PFSK-1 (cell line): ENCODE data around the gene ASMTL.

Source experiments
- FOXP2 ChIP-seq: optimal IDR thresholded peaks from 2 replicates; pipeline ENCODE3; 2011; ENCODE audit warnings: borderline replicate concordance, control low read depth, inconsistent platforms; ENCODE audit not compliant: insufficient read depth; ENCODE audit errors: extremely low read length, extremely low read depth
- POLR2AphosphoS5 ChIP-seq: IDR thresholded peaks from 2 replicates; pipeline ENCODE4 v1.6.1; 2012; ENCODE audit warnings: low read depth, mild to moderate bottlenecking, control low read depth, low read length, moderate library complexity
- REST ChIP-seq, 2 experiments: IDR thresholded peaks; 2 replicates each; pipeline versions ENCODE4 v1.6.1 to v1.8.0; 2011 to 2012; ENCODE audit warnings: low read depth in 2 of 2, low read length in 2 of 2, control low read depth in 1 of 2, inconsistent platforms in 1 of 2, mild to moderate bottlenecking in 1 of 2, moderate library complexity in 1 of 2; ENCODE audit not compliant: insufficient read depth in 1 of 2
- SIN3A ChIP-seq: IDR thresholded peaks from 2 replicates; pipeline ENCODE4 v1.6.1; 2012; ENCODE audit warnings: mild to moderate bottlenecking, low read length, moderate library complexity, borderline replicate concordance; ENCODE audit not compliant: insufficient read depth
- TAF1 ChIP-seq: IDR thresholded peaks from 2 replicates; pipeline ENCODE4 v1.6.1; 2012; ENCODE audit warnings: low read length, control low read depth, borderline replicate concordance; ENCODE audit not compliant: insufficient read depth

GRCh38 chrX:1502241-1502640 is 49.5 kb upstream of the ASMTL start:
- TF ChIP-seq SIN3A (no peak), POLR2AphosphoS5 (no peak), REST (IDR thresholded peaks at IDR 0.05; ENCODE audit: insufficient read depth in 1 of 2, low read depth in 2 of 2, low read length in 2 of 2) (no peak), TAF1 (no peak), FOXP2 (no peak)
